PC-3 (cell line): ENCODE results near the gene PMIS2.

Source experiments
- CTCF ChIP-seq: fragments of 300-600 bp; sonication (generic); conservative IDR thresholded peaks from 2 replicates; pipeline ENCODE4 v1.5.1; 2017; ENCODE audit warnings: antibody characterized with exemption, low read depth, mild to moderate bottlenecking, low read length
- EZH2 ChIP-seq: fragments of 300-600 bp; sonication (generic); IDR thresholded peaks from one replicate; pipeline ENCODE4 v1.6.1; 2017; ENCODE audit warnings: antibody characterized with exemption, mild to moderate bottlenecking, low read length; ENCODE audit not compliant: unreplicated experiment
- EZH2phosphoT487 ChIP-seq: fragments of 300-600 bp; sonication (generic); IDR thresholded peaks from 2 replicates; pipeline ENCODE4 v1.6.1; 2018; ENCODE audit warnings: mild to moderate bottlenecking, antibody characterized with exemption, low read length, borderline replicate concordance

DNA sequence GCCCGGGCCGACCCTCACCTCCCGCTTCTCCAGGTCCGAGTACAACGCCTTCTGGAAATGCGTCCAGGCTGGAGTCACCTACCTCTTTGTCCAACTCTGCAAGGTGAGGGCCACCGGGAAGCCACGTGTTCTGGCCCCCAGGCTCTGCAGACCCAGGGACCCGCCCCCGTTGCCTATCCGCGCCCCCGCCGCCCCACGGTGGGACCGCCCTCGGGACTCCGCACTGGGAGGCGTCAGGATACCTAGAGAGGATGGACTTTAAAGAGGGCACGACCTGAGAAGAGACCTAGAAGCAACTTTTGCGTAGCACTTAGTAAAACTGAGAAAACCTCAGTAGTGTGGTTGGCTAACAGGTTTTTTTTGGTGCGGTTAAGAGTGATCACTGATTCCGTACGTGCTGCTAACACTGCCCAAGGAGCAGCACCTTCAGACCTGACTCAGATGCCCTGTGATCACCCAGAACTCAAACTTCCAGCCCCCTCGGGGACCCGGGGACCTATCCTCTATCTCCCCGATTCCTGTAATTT lies 40.1 kb upstream of the PMIS2 start:
- TF ChIP-seq CTCF (no peak), EZH2phosphoT487 (no peak), EZH2 (no peak)
